ENCODE data around the gene PIGN. TPM values are rescaled to one million over a fixed set of nuclear protein-coding genes. Genes with fewer than 3 reads are reported as not detected.
A peak's percentile ranks its signal among the peaks of the same experiment; 100 is the strongest.

The PIGN gene, protein sequence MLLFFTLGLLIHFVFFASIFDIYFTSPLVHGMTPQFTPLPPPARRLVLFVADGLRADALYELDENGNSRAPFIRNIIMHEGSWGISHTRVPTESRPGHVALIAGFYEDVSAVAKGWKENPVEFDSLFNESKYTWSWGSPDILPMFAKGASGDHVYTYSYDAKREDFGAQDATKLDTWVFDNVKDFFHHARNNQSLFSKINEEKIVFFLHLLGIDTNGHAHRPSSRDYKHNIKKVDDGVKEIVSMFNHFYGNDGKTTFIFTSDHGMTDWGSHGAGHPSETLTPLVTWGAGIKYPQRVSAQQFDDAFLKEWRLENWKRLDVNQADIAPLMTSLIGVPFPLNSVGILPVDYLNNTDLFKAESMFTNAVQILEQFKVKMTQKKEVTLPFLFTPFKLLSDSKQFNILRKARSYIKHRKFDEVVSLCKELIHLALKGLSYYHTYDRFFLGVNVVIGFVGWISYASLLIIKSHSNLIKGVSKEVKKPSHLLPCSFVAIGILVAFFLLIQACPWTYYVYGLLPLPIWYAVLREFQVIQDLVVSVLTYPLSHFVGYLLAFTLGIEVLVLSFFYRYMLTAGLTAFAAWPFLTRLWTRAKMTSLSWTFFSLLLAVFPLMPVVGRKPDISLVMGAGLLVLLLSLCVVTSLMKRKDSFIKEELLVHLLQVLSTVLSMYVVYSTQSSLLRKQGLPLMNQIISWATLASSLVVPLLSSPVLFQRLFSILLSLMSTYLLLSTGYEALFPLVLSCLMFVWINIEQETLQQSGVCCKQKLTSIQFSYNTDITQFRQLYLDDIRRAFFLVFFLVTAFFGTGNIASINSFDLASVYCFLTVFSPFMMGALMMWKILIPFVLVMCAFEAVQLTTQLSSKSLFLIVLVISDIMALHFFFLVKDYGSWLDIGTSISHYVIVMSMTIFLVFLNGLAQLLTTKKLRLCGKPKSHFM
- 11.9 TPM for polyA plus RNA-seq (2013, experiment 1 of 2)
- polyA plus RNA-seq (2013, experiment 2 of 2), result 11.9 TPM

DNA sequence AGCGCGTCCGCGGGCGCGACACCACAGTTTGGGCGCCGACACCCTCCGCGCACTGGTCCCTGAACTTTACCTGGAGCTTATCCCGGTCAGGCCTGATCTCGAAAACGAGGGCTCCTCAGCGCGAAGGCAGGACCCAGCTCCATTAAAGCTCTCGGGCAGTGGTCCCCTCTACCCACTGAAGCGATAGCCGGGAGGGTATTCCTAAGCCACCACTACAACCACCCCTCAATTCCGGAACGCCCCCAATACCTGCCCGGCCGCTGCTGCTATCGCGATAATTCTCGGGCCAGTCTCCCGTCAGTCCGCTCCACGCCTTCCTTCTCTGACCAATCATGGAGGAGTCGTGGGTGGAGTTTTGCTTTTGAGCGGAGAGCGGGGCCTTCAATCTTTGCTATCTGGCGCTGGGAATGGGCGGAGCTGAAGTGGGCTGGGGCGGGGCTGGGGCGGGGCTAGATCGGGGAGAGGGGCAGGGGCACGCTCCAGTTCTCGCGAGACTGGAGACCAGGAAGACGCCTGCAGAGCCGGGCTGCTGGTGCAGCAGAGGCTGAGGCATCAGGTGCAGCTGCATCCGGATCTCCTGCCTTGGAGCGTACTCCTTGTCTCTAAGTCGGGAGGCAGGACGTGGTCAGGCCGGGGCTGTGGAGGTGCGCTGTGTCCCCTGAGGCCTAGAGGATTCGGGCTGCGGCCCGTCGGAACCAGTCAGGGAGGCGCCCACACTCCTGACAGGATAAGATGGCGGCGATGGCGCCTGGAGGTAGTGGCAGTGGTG, at the start of gene PIGN, which contains the start of gene RELCH:
TSS of gene PIGN (minus strand) at position 283 of the 769 bp plus-strand sequence. CDS start 25,703 bp downstream, outside the sequence.
TSS of gene RELCH (plus strand) at position 482 of the 769 bp plus-strand sequence. CDS start at position 733, 251 bp downstream.
- no peak within 1 kb of the TSS for H3K18ac ChIP-seq (ENCODE audit: low read length)
- peak; percentile 100 for DNase-seq
- H3K27ac ChIP-seq (ENCODE audit: low read depth, low read length), result peak within 1 kb of the TSS; percentile 60
- H3K23ac ChIP-seq (ENCODE audit: low read length), result no peak within 1 kb of the TSS
- peak within 1 kb of the TSS; percentile 31 for H2BK5ac ChIP-seq (ENCODE audit: low read length)
- no peak within 1 kb of the TSS for H2BK120ac ChIP-seq (ENCODE audit: low read depth, low read length)
- no peaks in the 10 kb centered on the region for H3K36me3 ChIP-seq (ENCODE audit: control insufficient read depth, insufficient read depth, low read length)
- H4K5ac ChIP-seq (ENCODE audit: low read length), result no peak within 1 kb of the TSS
- H3K79me2 ChIP-seq (ENCODE audit: control insufficient read depth, insufficient read depth, low read length), result peaks cover 36% of the 10 kb centered on the region
- WGBS (ENCODE audit: extremely low coverage, insufficient coverage, low lambda C conversion rate), result no CpG with 5 or more reads among the region's 55 CpGs
- peak within 1 kb of the TSS; percentile 92 for H3K4me2 ChIP-seq (ENCODE audit: low read length)
- H3K9ac ChIP-seq (ENCODE audit: low read length), result peak within 1 kb of the TSS; percentile 90
- no peak within 1 kb of the TSS for H2BK15ac ChIP-seq (replicated peaks; ENCODE audit: low read depth)
- H2AK5ac ChIP-seq (ENCODE audit: low read length), result no peak within 1 kb of the TSS
- peak within 1 kb of the TSS; percentile 97 for H3K56ac ChIP-seq (ENCODE audit: low read length)
- no peaks in the 10 kb centered on the region for H3K27me3 ChIP-seq (ENCODE audit: insufficient read depth, low read length, poor library complexity)
- H3K4me3 ChIP-seq (ENCODE audit: low read length), result peak within 1 kb of the TSS; percentile 93
- peaks cover 10% of the 10 kb centered on the region for H3K79me1 ChIP-seq (ENCODE audit: low read length)
- peak within 1 kb of the TSS; percentile 57 for H3K4ac ChIP-seq (ENCODE audit: low read depth, low read length)
- H4K8ac ChIP-seq (ENCODE audit: low read depth, low read length), result no peak within 1 kb of the TSS
- no peaks in the 10 kb centered on the region for H3K4me1 ChIP-seq (ENCODE audit: control insufficient read depth, low read depth, low read length)

DNA sequence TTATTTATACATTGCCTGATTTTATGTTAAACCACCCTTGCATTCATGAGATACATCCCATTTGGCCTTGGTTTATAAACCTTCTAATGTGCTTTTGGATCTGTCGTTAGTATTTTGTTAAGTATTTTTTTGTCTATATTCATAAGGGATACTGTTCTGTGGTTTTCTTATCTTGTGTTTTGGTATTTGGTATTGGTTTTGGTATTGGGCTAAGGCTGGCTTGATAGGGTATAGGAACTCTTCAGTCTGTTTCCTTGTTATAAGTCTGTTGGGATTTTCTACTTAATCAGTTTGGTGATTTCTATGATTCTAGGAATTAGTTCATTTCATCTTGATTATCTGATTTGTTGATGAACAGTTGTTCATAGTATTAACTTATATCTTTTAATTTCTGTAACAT, 49.4 kb upstream of the PIGN start:
- no peak overlapping the region for H3K23ac ChIP-seq (ENCODE audit: low read length)
- H4K5ac ChIP-seq (ENCODE audit: low read length), result no peak overlapping the region
- no peak overlapping the region for H2AK5ac ChIP-seq (ENCODE audit: low read length)
- no peak overlapping the region for H3K27ac ChIP-seq (ENCODE audit: low read depth, low read length)
- no peaks in the 10 kb centered on the region for H3K79me1 ChIP-seq (ENCODE audit: low read length)
- H3K18ac ChIP-seq (ENCODE audit: low read length), result no peak overlapping the region
- H3K56ac ChIP-seq (ENCODE audit: low read length), result no peak overlapping the region
- H3K9ac ChIP-seq (ENCODE audit: low read length), result no peak overlapping the region
- no peak overlapping the region for H2BK120ac ChIP-seq (ENCODE audit: low read depth, low read length)
- H3K4ac ChIP-seq (ENCODE audit: low read depth, low read length), result no peak overlapping the region
- no peaks in the 10 kb centered on the region for H3K27me3 ChIP-seq (ENCODE audit: insufficient read depth, low read length, poor library complexity)
- H3K36me3 ChIP-seq (ENCODE audit: control insufficient read depth, insufficient read depth, low read length), result no peaks in the 10 kb centered on the region
- H2BK5ac ChIP-seq (ENCODE audit: low read length), result no peak overlapping the region
- no peak overlapping the region for H3K4me2 ChIP-seq (ENCODE audit: low read length)
- H2BK15ac ChIP-seq (replicated peaks; ENCODE audit: low read depth), result no peak overlapping the region
- H4K8ac ChIP-seq (ENCODE audit: low read depth, low read length), result no peak overlapping the region
- WGBS (ENCODE audit: extremely low coverage, insufficient coverage, low lambda C conversion rate), result no CpG with 5 or more reads among the region's 1 CpG
- no peak for DNase-seq
- H3K4me3 ChIP-seq (ENCODE audit: low read length), result no peak overlapping the region
- no peaks in the 10 kb centered on the region for H3K4me1 ChIP-seq (ENCODE audit: control insufficient read depth, low read depth, low read length)
- H3K79me2 ChIP-seq (ENCODE audit: control insufficient read depth, insufficient read depth, low read length), result no peaks in the 10 kb centered on the region

DNA sequence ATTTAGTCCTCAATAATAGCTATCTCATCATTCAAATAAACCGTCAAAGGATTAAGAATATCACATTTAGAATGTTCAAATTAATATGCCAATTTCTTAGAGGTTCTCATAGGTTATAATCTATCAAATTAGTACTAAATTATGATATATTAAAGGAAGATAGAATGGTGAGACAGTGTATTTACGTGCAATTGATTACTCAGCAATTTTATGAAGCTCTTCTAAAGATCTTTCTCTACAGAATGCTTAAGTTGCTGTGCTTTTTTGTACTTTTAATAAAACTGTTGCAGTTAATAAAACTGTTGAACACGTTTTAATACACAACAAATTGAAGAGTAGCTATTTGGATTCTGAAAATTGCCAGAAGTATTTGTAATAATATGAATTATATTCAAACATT, 39.2 kb upstream of the PIGN start:
- no peak overlapping the region for H3K4me3 ChIP-seq (ENCODE audit: low read length)
- no peak overlapping the region for H3K4ac ChIP-seq (ENCODE audit: low read depth, low read length)
- no peaks in the 10 kb centered on the region for H3K4me1 ChIP-seq (ENCODE audit: control insufficient read depth, low read depth, low read length)
- no peak overlapping the region for H2BK15ac ChIP-seq (replicated peaks; ENCODE audit: low read depth)
- H3K18ac ChIP-seq (ENCODE audit: low read length), result no peak overlapping the region
- no peak overlapping the region for H3K27ac ChIP-seq (ENCODE audit: low read depth, low read length)
- H2BK120ac ChIP-seq (ENCODE audit: low read depth, low read length), result no peak overlapping the region
- H3K4me2 ChIP-seq (ENCODE audit: low read length), result no peak overlapping the region
- H4K8ac ChIP-seq (ENCODE audit: low read depth, low read length), result no peak overlapping the region
- H3K36me3 ChIP-seq (ENCODE audit: control insufficient read depth, insufficient read depth, low read length), result peaks cover 2% of the 10 kb centered on the region
- H4K5ac ChIP-seq (ENCODE audit: low read length), result no peak overlapping the region
- no peaks in the 10 kb centered on the region for H3K79me2 ChIP-seq (ENCODE audit: control insufficient read depth, insufficient read depth, low read length)
- H3K56ac ChIP-seq (ENCODE audit: low read length), result no peak overlapping the region
- no peak overlapping the region for H2BK5ac ChIP-seq (ENCODE audit: low read length)
- H3K23ac ChIP-seq (ENCODE audit: low read length), result no peak overlapping the region
- H3K9ac ChIP-seq (ENCODE audit: low read length), result no peak overlapping the region
- WGBS (ENCODE audit: extremely low coverage, insufficient coverage, low lambda C conversion rate), result 100% methylated on average over 1 of the region's 3 CpGs
- H3K79me1 ChIP-seq (ENCODE audit: low read length), result no peaks in the 10 kb centered on the region
- no peak overlapping the region for H2AK5ac ChIP-seq (ENCODE audit: low read length)
- DNase-seq, result no peak
- H3K27me3 ChIP-seq (ENCODE audit: insufficient read depth, low read length, poor library complexity), result no peaks in the 10 kb centered on the region

DNA sequence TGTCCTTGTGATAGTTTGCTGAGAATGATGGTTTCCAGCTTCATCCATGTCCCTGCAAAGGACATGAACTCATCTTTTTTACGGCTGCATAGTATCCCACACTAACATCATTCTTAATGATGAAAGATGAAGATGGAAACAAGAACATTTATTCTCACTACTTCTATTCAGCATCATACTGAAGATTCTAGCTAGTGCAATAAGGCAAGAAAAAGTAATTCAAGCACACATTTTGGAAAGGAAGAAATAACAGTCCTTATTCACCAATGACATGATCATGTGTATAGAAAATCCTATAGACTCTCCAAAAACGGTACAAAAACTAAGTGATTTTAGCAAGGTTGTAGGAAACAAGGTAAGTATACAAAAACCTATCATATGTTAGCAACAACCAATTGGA, 37.4 kb upstream of the PIGN start:
- H3K79me2 ChIP-seq (ENCODE audit: control insufficient read depth, insufficient read depth, low read length), result no peaks in the 10 kb centered on the region
- H2BK15ac ChIP-seq (replicated peaks; ENCODE audit: low read depth), result no peak overlapping the region
- no peak overlapping the region for H3K4me3 ChIP-seq (ENCODE audit: low read length)
- no peak overlapping the region for H2AK5ac ChIP-seq (ENCODE audit: low read length)
- H3K4me2 ChIP-seq (ENCODE audit: low read length), result no peak overlapping the region
- H3K4me1 ChIP-seq (ENCODE audit: control insufficient read depth, low read depth, low read length), result no peaks in the 10 kb centered on the region
- H3K27ac ChIP-seq (ENCODE audit: low read depth, low read length), result no peak overlapping the region
- no CpG with 5 or more reads among the region's 2 CpGs for WGBS (ENCODE audit: extremely low coverage, insufficient coverage, low lambda C conversion rate)
- H3K4ac ChIP-seq (ENCODE audit: low read depth, low read length), result no peak overlapping the region
- H4K8ac ChIP-seq (ENCODE audit: low read depth, low read length), result no peak overlapping the region
- no peak overlapping the region for H4K5ac ChIP-seq (ENCODE audit: low read length)
- DNase-seq, result no peak
- H3K18ac ChIP-seq (ENCODE audit: low read length), result no peak overlapping the region
- no peak overlapping the region for H3K23ac ChIP-seq (ENCODE audit: low read length)
- no peak overlapping the region for H2BK5ac ChIP-seq (ENCODE audit: low read length)
- H3K79me1 ChIP-seq (ENCODE audit: low read length), result no peaks in the 10 kb centered on the region
- no peak overlapping the region for H2BK120ac ChIP-seq (ENCODE audit: low read depth, low read length)
- H3K36me3 ChIP-seq (ENCODE audit: control insufficient read depth, insufficient read depth, low read length), result peaks cover 2% of the 10 kb centered on the region
- H3K27me3 ChIP-seq (ENCODE audit: insufficient read depth, low read length, poor library complexity), result no peaks in the 10 kb centered on the region
- no peak overlapping the region for H3K56ac ChIP-seq (ENCODE audit: low read length)
- H3K9ac ChIP-seq (ENCODE audit: low read length), result no peak overlapping the region

DNA sequence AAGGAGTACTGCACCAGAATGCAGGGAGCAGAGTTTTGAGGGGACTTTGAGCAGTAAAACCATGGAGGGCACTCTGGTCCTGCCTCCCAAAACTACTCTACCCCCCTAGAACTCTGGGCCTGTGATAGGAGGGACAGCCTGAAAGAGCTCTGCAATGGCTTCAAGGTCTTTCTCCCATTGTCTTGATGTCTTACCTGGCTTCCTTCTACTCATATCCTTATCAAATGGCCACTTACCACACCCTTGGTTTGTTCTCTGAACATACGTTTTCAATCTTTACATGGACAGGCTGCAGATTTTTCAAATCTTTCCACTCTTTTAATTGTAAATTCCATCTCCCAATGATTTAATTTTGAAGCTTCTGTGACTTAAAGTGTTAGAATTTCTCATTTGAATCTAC, 27.9 kb upstream of the PIGN start:
- Histone ChIP-seq H3K56ac (ENCODE audit: low read length) (no peak overlapping the region), H4K5ac (ENCODE audit: low read length) (no peak overlapping the region), H3K23ac (ENCODE audit: low read length) (no peak overlapping the region), H3K79me1 (ENCODE audit: low read length) (peaks cover 8% of the 10 kb centered on the region), H3K27me3 (ENCODE audit: insufficient read depth, low read length, poor library complexity) (no peaks in the 10 kb centered on the region), H4K8ac (ENCODE audit: low read depth, low read length) (no peak overlapping the region), H3K79me2 (ENCODE audit: control insufficient read depth, insufficient read depth, low read length) (peaks cover 5% of the 10 kb centered on the region), H3K36me3 (ENCODE audit: control insufficient read depth, insufficient read depth, low read length) (no peaks in the 10 kb centered on the region), H3K4me1 (ENCODE audit: control insufficient read depth, low read depth, low read length) (no peaks in the 10 kb centered on the region), H2AK5ac (ENCODE audit: low read length) (no peak overlapping the region), H3K18ac (ENCODE audit: low read length) (no peak overlapping the region), H3K4ac (ENCODE audit: low read depth, low read length) (no peak overlapping the region), H3K4me3 (ENCODE audit: low read length) (no peak overlapping the region), H2BK5ac (ENCODE audit: low read length) (no peak overlapping the region), H3K9ac (ENCODE audit: low read length) (no peak overlapping the region), H3K4me2 (ENCODE audit: low read length) (no peak overlapping the region), H3K27ac (ENCODE audit: low read depth, low read length) (no peak overlapping the region), H2BK15ac (replicated peaks; ENCODE audit: low read depth) (no peak overlapping the region), H2BK120ac (ENCODE audit: low read depth, low read length) (no peak overlapping the region)
- no CpG with 5 or more reads among the region's 1 CpG for WGBS (ENCODE audit: extremely low coverage, insufficient coverage, low lambda C conversion rate)
- no peak for DNase-seq
